Neural cell (in vitro differentiated cells): Measurements from ENCODE around the gene ITPK1. TPM values are rescaled to one million over a fixed set of nuclear protein-coding genes. Genes with fewer than 3 reads are reported as not detected.

Source experiments
- H2AFZ ChIP-seq: fragments of 200-600, 300-800 bp; sonication (generic), shearing (Covaris generic); 2 replicates; pipeline ENCODE4 v1.6.0; 2014; ENCODE audit warnings: low read depth, mild to moderate bottlenecking, antibody characterized with exemption, low read length, moderate library complexity
- H3F3A ChIP-seq: fragments of 200-600 bp; shearing (Covaris generic); 2 replicates; pipeline ENCODE4 v1.6.1; 2016; ENCODE audit warnings: mild to moderate bottlenecking, moderate library complexity, mixed read lengths, antibody characterized with exemption, low read length; ENCODE audit not compliant: insufficient read depth, poor library complexity, severe bottlenecking
- H3K27ac ChIP-seq: fragments of 200-600, 300-800 bp; sonication (generic), shearing (Covaris generic); 2 replicates; pipeline ENCODE4 v1.5.1; 2014; ENCODE audit warnings: mild to moderate bottlenecking, low read length, moderate library complexity
- H3K27me3 ChIP-seq: fragments of 300-800, 200-600 bp; sonication (generic), shearing (Covaris generic); 2 replicates; pipeline ENCODE4 v1.6.0; 2014; ENCODE audit warnings: mild to moderate bottlenecking, low read depth, low read length, moderate library complexity; ENCODE audit not compliant: insufficient read depth
- H3K36me3 ChIP-seq: fragments of 300-800, 200-600 bp; sonication (generic), shearing (Covaris generic); 2 replicates; pipeline ENCODE4 v1.5.1; 2014; ENCODE audit warnings: mild to moderate bottlenecking, antibody characterized with exemption, low read length, moderate library complexity; ENCODE audit not compliant: insufficient read depth
- H3K4me2 ChIP-seq: fragments of 300-800, 200-600 bp; sonication (generic), shearing (Covaris generic); 2 replicates; pipeline ENCODE4 v1.6.0; 2014; ENCODE audit warnings: mild to moderate bottlenecking, low read length
- H3K4me3 ChIP-seq: fragments of 300-800, 200-600 bp; sonication (generic), shearing (Covaris generic); 2 replicates; pipeline ENCODE4 v1.5.1; 2014; ENCODE audit warnings: mild to moderate bottlenecking, low read length, moderate library complexity
- H3K79me2 ChIP-seq: fragments of 200-600 bp; shearing (Covaris generic); replicated peaks from 2 replicates; pipeline ENCODE4 v1.6.0; 2014; ENCODE audit warnings: mild to moderate bottlenecking, low read length, moderate library complexity; ENCODE audit not compliant: insufficient read depth
- H3K9ac ChIP-seq: fragments of 300-800, 200-600 bp; sonication (generic), shearing (Covaris generic); 2 replicates; pipeline ENCODE4 v1.6.1; 2016; ENCODE audit warnings: mild to moderate bottlenecking, low read length, mixed read lengths
- H3K9me2 ChIP-seq: fragments of 200-600 bp; shearing (Covaris generic); 2 replicates; pipeline ENCODE4 v1.6.1; 2016; ENCODE audit warnings: mild to moderate bottlenecking, low read length, mixed read lengths; ENCODE audit not compliant: insufficient read depth
- H3K9me3 ChIP-seq: fragments of 200-600, 300-800 bp; sonication (generic), shearing (Covaris generic); 2 replicates; pipeline ENCODE4 v1.6.1; 2016; ENCODE audit warnings: mild to moderate bottlenecking, mixed run types, low read length, moderate library complexity, mixed read lengths
- H4K20me1 ChIP-seq: fragments of 200-600 bp; shearing (Covaris generic); 2 replicates; pipeline ENCODE4 v1.6.1; 2016; ENCODE audit warnings: mild to moderate bottlenecking, mixed run types; ENCODE audit not compliant: insufficient read depth
- EP300 ChIP-seq: fragments of 450-650 bp; conservative IDR thresholded peaks from 2 replicates; pipeline ENCODE4 v1.6.1; 2014; ENCODE audit warnings: antibody characterized with exemption, mild to moderate bottlenecking, moderate library complexity; ENCODE audit not compliant: poor library complexity, severe bottlenecking
- EZH2 ChIP-seq: fragments of 200-600, 300-800 bp; shearing (Covaris generic), sonication (generic); IDR thresholded peaks from 2 replicates; pipeline ENCODE4 v1.6.1; 2014; ENCODE audit warnings: antibody characterized with exemption, low read length, borderline replicate concordance, mild to moderate bottlenecking; ENCODE audit not compliant: insufficient read depth, poor library complexity, severe bottlenecking
- MXI1 ChIP-seq: fragments of 450-650 bp; conservative IDR thresholded peaks from 2 replicates; pipeline ENCODE4 v1.6.1; 2014; ENCODE audit warnings: antibody characterized with exemption, mild to moderate bottlenecking; ENCODE audit not compliant: poor library complexity, severe bottlenecking
- POLR2AphosphoS5 ChIP-seq: IDR thresholded peaks from 2 replicates; pipeline ENCODE4 v1.6.1; 2012
- RAD21 ChIP-seq: fragments of 450-650 bp; conservative IDR thresholded peaks from 2 replicates; pipeline ENCODE4 v1.6.1; 2014; ENCODE audit warnings: antibody characterized with exemption, mild to moderate bottlenecking, moderate library complexity
- SMC3 ChIP-seq: fragments of 450-650 bp; conservative IDR thresholded peaks from 2 replicates; pipeline ENCODE4 v1.6.1; 2014; ENCODE audit warnings: antibody characterized with exemption, mild to moderate bottlenecking, moderate library complexity; ENCODE audit not compliant: poor library complexity
- TAF1 ChIP-seq: IDR thresholded peaks from 2 replicates; pipeline ENCODE4 v1.6.1; 2012; ENCODE audit warnings: low read depth
- polyA plus RNA-seq: library from polyadenylated mRNA; depleted of rRNA; stranded (reverse); fragments of >200 nt; gene quantifications from 2 replicates; pipeline ENCODE4 v1.2.3, GENCODE V29; 2014
- TF ChIP-seq, protein P1 (sequence below): fragments of 450-650 bp; IDR thresholded peaks from 2 replicates; pipeline ENCODE4 v1.5.1; 2014; ENCODE audit warnings: antibody characterized with exemption, mild to moderate bottlenecking, moderate library complexity; ENCODE audit not compliant: poor library complexity, severe bottlenecking
- TF ChIP-seq, protein P2 (sequence below): IDR thresholded peaks from 2 replicates; pipeline ENCODE4 v1.6.1; 2012; ENCODE audit warnings: borderline replicate concordance

Gene ITPK1
- polyA plus RNA-seq, 1 donor from 2014 or later = 65.0 TPM

DNA sequence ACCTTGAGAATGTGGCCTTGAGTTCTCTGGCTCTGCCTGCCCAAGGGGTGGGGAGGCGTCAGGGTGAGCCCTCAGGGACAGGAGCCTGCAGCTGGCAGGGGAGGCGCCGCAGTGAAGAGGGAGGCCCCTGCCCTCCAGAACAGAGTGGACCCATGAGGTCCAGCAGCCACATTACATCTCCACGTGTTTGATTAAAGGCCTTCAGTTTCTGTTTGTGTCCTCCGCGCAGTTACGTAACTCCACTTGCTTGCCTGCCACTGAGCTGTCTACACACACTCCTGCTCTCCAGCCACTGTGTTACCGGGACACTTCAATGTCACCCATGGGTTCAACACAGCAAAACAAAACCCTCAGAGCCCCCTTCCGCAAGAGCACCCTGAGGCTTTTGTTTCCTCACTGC lies 122.4 kb downstream of the ITPK1 start:
- Histone ChIP-seq H3K9me3 (no peaks in the 10 kb centered on the region), H2AFZ (no peak overlapping the region), H4K20me1 (no peaks in the 10 kb centered on the region), H3K27ac (no peak overlapping the region), H3K79me2 (no peaks in the 10 kb centered on the region), H3K9ac (no peak overlapping the region), H3K4me2 (no peak overlapping the region), H3K9me2 (no peaks in the 10 kb centered on the region), H3K36me3 (no peaks in the 10 kb centered on the region), H3K4me3 (no peak overlapping the region), H3K27me3 (no peaks in the 10 kb centered on the region), H3F3A (peaks cover 6% of the 10 kb centered on the region)
- TF ChIP-seq, protein P1, sequence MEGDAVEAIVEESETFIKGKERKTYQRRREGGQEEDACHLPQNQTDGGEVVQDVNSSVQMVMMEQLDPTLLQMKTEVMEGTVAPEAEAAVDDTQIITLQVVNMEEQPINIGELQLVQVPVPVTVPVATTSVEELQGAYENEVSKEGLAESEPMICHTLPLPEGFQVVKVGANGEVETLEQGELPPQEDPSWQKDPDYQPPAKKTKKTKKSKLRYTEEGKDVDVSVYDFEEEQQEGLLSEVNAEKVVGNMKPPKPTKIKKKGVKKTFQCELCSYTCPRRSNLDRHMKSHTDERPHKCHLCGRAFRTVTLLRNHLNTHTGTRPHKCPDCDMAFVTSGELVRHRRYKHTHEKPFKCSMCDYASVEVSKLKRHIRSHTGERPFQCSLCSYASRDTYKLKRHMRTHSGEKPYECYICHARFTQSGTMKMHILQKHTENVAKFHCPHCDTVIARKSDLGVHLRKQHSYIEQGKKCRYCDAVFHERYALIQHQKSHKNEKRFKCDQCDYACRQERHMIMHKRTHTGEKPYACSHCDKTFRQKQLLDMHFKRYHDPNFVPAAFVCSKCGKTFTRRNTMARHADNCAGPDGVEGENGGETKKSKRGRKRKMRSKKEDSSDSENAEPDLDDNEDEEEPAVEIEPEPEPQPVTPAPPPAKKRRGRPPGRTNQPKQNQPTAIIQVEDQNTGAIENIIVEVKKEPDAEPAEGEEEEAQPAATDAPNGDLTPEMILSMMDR = no peak
- TF ChIP-seq TAF1 = no peak
- TF ChIP-seq SMC3 = no peak
- TF ChIP-seq, protein P2, sequence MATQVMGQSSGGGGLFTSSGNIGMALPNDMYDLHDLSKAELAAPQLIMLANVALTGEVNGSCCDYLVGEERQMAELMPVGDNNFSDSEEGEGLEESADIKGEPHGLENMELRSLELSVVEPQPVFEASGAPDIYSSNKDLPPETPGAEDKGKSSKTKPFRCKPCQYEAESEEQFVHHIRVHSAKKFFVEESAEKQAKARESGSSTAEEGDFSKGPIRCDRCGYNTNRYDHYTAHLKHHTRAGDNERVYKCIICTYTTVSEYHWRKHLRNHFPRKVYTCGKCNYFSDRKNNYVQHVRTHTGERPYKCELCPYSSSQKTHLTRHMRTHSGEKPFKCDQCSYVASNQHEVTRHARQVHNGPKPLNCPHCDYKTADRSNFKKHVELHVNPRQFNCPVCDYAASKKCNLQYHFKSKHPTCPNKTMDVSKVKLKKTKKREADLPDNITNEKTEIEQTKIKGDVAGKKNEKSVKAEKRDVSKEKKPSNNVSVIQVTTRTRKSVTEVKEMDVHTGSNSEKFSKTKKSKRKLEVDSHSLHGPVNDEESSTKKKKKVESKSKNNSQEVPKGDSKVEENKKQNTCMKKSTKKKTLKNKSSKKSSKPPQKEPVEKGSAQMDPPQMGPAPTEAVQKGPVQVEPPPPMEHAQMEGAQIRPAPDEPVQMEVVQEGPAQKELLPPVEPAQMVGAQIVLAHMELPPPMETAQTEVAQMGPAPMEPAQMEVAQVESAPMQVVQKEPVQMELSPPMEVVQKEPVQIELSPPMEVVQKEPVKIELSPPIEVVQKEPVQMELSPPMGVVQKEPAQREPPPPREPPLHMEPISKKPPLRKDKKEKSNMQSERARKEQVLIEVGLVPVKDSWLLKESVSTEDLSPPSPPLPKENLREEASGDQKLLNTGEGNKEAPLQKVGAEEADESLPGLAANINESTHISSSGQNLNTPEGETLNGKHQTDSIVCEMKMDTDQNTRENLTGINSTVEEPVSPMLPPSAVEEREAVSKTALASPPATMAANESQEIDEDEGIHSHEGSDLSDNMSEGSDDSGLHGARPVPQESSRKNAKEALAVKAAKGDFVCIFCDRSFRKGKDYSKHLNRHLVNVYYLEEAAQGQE = no peak
- TF ChIP-seq EZH2 = no peak
- no peak for TF ChIP-seq MXI1
- no peak for TF ChIP-seq RAD21
- no peak for TF ChIP-seq EP300
- no peak for TF ChIP-seq POLR2AphosphoS5

DNA sequence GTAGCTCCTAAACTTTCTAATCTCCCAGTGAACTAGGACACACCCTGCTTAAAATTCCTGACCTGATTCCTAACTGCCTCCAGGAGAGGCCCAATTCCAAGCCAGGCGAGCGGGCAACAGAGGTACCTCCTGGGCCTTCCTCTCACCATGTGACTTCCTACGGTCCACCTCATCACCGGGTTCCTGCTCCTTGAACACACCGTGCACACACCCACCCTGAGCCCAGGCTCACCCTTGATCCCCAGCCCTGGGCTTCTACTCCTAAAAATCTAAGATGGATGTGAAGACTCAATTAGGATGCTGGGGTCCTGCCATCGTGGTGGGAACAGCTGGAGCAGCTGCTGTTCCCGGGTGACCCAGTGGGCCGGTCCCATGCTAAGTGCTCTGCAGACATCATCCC lies 124.2 kb downstream of the ITPK1 start:
- Histone ChIP-seq H4K20me1 (no peaks in the 10 kb centered on the region), H3K4me3 (peak overlapping the region; percentile 56), H2AFZ (no peak overlapping the region), H3F3A (peaks cover 6% of the 10 kb centered on the region), H3K27me3 (no peaks in the 10 kb centered on the region), H3K36me3 (no peaks in the 10 kb centered on the region), H3K4me2 (peak overlapping the region; percentile 39), H3K79me2 (no peaks in the 10 kb centered on the region), H3K27ac (peak overlapping the region; percentile 95), H3K9me3 (no peaks in the 10 kb centered on the region), H3K9me2 (no peaks in the 10 kb centered on the region), H3K9ac (peak overlapping the region; percentile 72)
- TF ChIP-seq EZH2 (no peak), EP300 (no peak), TAF1 (no peak), POLR2AphosphoS5 (no peak), RAD21 (no peak), MXI1 (no peak), SMC3 (no peak)
- TF ChIP-seq, protein P1 = no peak
- TF ChIP-seq, protein P2 = no peak
